ENCODE data around the gene BPIFA3. TPM values are rescaled to one million over a fixed set of nuclear protein-coding genes. Genes with fewer than 3 reads are reported as not detected.

Gene BPIFA3
- total RNA-seq, 2 experiments from 2014 or later: not detected

GRCh38 chr20:33229843-33230242, 12.7 kb downstream of the BPIFA3 start:
- Mint-ChIP-seq H3K27me3 (peaks cover 13% of the 10 kb centered on the region), H3K9me3 (ENCODE audit: low read depth) (no peaks in the 10 kb centered on the region), H3K36me3 (ENCODE audit: low read depth) (no peaks in the 10 kb centered on the region), H3K4me1 (peaks cover 2% of the 10 kb centered on the region), H3K27ac (no peak overlapping the region), H3K4me3 (no peak overlapping the region)
- CTCF ChIA-PET: interaction anchor here (0.5 to 1.2 kb wide), 4 partner anchors 17 to 976 kb away, joined by 3 to 4 read pairs (median 3); no protein-coding TSS in a partner anchor
- ATAC-seq: peak; percentile 23
- POLR2A ChIA-PET: no interaction called here
- peak; percentile 17 for DNase-seq
- intact Hi-C loops (cut with DNase I, micrococcal nuclease): no loop called here

GRCh38 chr20:33231237-33231636, 14.1 kb downstream of the BPIFA3 start:
- Mint-ChIP-seq H3K4me3 (no peak overlapping the region), H3K9me3 (ENCODE audit: low read depth) (no peaks in the 10 kb centered on the region), H3K27ac (no peak overlapping the region), H3K4me1 (peaks cover 2% of the 10 kb centered on the region), H3K27me3 (peaks cover 7% of the 10 kb centered on the region), H3K36me3 (ENCODE audit: low read depth) (no peaks in the 10 kb centered on the region)
- ChIA-PET CTCF (no interaction called here), POLR2A (no interaction called here)
- DNase-seq (no peak), ATAC-seq (no peak)
- intact Hi-C loops (cut with DNase I, micrococcal nuclease): no loop called here

DNA sequence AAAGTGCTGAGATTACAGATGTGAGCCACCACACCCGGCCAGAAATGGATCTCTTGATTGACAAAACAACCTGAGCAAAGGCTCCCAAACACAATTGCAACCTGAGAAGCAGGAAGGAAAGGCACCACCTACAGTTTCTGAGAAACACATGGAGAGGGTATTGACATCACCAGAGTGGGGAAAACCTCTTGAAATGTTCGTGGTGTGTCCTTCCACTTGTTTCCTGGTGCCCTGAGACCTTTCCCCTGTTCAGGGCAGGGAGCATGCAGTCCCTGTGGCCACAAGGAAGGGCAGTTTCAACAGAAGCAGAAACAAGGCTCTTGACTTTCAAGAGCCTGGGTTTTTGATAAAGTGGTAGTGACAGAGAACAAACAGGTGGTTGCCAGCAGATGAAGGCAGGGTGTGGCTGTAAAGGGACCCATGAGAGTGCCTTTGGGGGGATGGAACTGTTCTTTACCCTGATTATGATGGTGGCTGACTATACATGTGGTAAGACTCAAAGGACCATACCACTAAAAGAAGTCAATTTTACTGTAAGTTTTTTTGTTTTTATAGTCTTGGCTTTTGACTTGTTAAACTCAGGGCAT, 15.4 kb downstream of the BPIFA3 start:
- Mint-ChIP-seq H3K27ac (no peak overlapping the region), H3K9me3 (ENCODE audit: low read depth) (no peaks in the 10 kb centered on the region), H3K4me3 (no peak overlapping the region), H3K27me3 (peaks cover 7% of the 10 kb centered on the region), H3K36me3 (ENCODE audit: low read depth) (no peaks in the 10 kb centered on the region), H3K4me1 (peaks cover 2% of the 10 kb centered on the region)
- CTCF ChIA-PET: no interaction called here
- POLR2A ChIA-PET: interaction anchor here (0.7 kb wide), 1 partner anchor 1861 kb away, joined by 4 read pairs; no protein-coding TSS in a partner anchor
- intact Hi-C loops (cut with DNase I, micrococcal nuclease): no loop called here
- DNase-seq (no peak), ATAC-seq (no peak)

DNA sequence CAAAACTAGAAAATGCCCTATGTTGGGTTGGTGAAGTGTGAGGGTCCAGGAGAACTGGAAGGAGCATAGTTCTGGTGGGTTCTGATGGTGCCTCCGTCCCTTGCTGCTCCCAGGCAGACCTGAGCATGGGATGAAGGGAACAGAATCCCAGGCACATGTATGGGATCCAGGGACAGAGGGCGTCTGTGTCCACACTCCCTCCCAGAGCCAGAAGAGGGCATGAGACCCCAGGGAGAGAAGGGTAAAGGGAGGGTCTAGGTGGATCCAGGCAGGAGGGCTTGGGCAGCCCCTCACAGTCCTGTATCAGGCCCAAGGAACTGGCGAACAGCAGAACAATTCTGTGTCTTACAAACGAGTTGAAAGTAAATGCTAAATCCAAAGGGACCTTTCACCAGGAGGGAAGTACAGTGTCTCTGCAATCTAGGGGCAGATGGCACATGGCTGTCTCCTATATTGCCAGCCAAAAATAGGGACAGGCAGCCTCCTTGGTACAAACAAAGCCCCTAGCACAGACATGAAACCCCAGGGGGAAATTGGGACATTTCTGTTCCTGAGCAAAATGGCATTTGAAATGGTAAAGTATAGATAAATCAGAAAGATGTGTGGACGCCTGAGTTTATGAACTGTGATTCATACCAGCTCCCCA, 16.1 kb downstream of the BPIFA3 start:
- ATAC-seq (no peak), DNase-seq (no peak)
- Mint-ChIP-seq H3K27me3 (peaks cover 7% of the 10 kb centered on the region), H3K4me1 (peaks cover 2% of the 10 kb centered on the region), H3K36me3 (ENCODE audit: low read depth) (no peaks in the 10 kb centered on the region), H3K4me3 (no peak overlapping the region), H3K27ac (no peak overlapping the region), H3K9me3 (ENCODE audit: low read depth) (no peaks in the 10 kb centered on the region)
- CTCF ChIA-PET: no interaction called here
- intact Hi-C loops (cut with DNase I, micrococcal nuclease): no loop called here
- POLR2A ChIA-PET: no interaction called here

DNA sequence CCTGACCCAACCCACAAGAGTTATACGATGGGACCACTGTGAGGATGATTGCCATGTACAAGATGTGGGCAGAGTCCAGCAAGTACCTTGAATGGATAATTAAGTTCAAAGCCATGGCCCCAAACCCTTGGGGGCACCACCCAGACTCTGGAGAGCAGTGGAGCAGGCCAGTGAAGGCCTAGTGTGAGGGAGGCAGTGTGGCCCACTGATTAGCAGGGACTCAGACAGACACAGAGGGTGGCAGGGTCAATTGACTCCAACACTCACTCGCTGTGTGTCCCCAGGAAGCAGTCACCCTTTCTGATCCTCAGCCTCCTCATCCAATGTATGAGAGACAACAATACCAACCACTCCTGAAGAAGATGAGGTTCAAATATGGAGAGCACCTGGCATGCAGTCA, 16.9 kb downstream of the BPIFA3 start:
- Mint-ChIP-seq H3K4me3 (no peak overlapping the region), H3K36me3 (ENCODE audit: low read depth) (no peaks in the 10 kb centered on the region), H3K27me3 (peaks cover 7% of the 10 kb centered on the region), H3K27ac (no peak overlapping the region), H3K9me3 (ENCODE audit: low read depth) (no peaks in the 10 kb centered on the region), H3K4me1 (peaks cover 2% of the 10 kb centered on the region)
- CTCF ChIA-PET: no interaction called here
- ATAC-seq: no peak
- intact Hi-C loops (cut with DNase I, micrococcal nuclease): no loop called here
- no peak for DNase-seq
- POLR2A ChIA-PET: no interaction called here

DNA sequence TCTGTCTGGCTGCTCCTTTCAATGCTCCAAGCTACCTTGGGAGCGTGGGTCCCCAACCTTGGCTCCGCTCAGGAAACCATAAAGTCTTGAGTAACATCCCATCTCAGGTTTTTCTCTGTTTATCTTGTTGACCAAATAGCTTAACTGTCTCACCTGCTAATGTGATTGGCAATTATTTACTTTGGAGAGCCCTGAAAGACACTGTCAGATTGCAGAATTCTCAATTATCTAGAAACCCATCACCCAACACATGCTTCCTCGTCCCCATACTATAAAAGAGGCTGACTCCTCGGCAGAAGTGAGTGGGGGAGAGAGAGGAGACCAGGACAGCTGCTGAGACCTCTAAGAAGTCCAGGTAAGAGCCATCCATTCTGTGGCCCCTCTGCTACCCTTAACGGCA, 18.5 kb downstream of the BPIFA3 start, which contains the start of gene BPIFA1:
TSS of gene BPIFA1 (plus strand) at position 301 of the 400 bp plus-strand sequence. CDS start 1,716 bp downstream, outside the sequence.
- CTCF ChIA-PET: no interaction called here
- Mint-ChIP-seq H3K4me3 (no peak within 1 kb of the TSS), H3K27me3 (peaks cover 10% of the 10 kb centered on the region), H3K36me3 (ENCODE audit: low read depth) (no peaks in the 10 kb centered on the region), H3K4me1 (peaks cover 2% of the 10 kb centered on the region), H3K9me3 (ENCODE audit: low read depth) (no peaks in the 10 kb centered on the region), H3K27ac (no peak within 1 kb of the TSS)
- DNase-seq (no peak), ATAC-seq (no peak)
- POLR2A ChIA-PET: no interaction called here
- intact Hi-C loops (cut with DNase I, micrococcal nuclease): no loop called here

GRCh38 chr20:33236351-33236750, 19.2 kb downstream of the BPIFA3 start:
- no peaks in the 10 kb centered on the region for H3K36me3 Mint-ChIP-seq (ENCODE audit: low read depth)
- ATAC-seq (no peak), DNase-seq (no peak)
- H3K27me3 Mint-ChIP-seq: peaks cover 10% of the 10 kb centered on the region
- POLR2A ChIA-PET: no interaction called here
- H3K27ac Mint-ChIP-seq: no peak overlapping the region
- intact Hi-C loops (cut with DNase I, micrococcal nuclease): no loop called here
- no peak overlapping the region for H3K4me3 Mint-ChIP-seq
- H3K4me1 Mint-ChIP-seq: peaks cover 2% of the 10 kb centered on the region
- no peaks in the 10 kb centered on the region for H3K9me3 Mint-ChIP-seq (ENCODE audit: low read depth)
- CTCF ChIA-PET: interaction anchor here (0.7 kb wide), 1 partner anchor 24 kb away, joined by 3 read pairs; no protein-coding TSS in a partner anchor

GRCh38 chr20:33237989-33238388, 20.8 kb downstream of the BPIFA3 start:
- DNase-seq (no peak), ATAC-seq (no peak)
- Mint-ChIP-seq H3K27me3 (peaks cover 10% of the 10 kb centered on the region), H3K9me3 (ENCODE audit: low read depth) (no peaks in the 10 kb centered on the region), H3K36me3 (ENCODE audit: low read depth) (no peaks in the 10 kb centered on the region), H3K27ac (no peak overlapping the region), H3K4me3 (no peak overlapping the region), H3K4me1 (no peaks in the 10 kb centered on the region)
- POLR2A ChIA-PET: no interaction called here
- intact Hi-C loops (cut with DNase I, micrococcal nuclease): no loop called here
- CTCF ChIA-PET: no interaction called here

DNA sequence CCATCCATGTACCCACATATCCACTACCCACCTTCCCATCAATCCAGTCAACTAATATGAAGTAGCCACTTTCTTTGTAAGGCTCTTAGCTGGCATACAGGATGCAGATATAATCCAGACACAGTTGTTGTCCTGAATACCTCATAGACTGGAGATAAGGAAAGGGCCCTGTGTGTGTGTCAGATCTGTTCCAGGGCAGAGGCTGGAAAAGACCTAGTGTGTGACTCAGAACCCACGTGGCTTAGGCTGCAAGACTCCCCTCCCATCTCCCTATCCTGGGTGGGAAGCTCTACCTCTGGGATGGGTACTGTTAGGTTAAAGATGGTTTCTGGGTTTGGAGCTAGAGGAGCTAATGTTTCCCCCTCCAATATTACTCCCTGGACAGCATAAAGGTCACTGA, 22.3 kb downstream of the BPIFA3 start:
- Mint-ChIP-seq H3K36me3 (ENCODE audit: low read depth) (no peaks in the 10 kb centered on the region), H3K9me3 (ENCODE audit: low read depth) (no peaks in the 10 kb centered on the region), H3K4me3 (no peak overlapping the region), H3K4me1 (no peaks in the 10 kb centered on the region), H3K27me3 (peaks cover 7% of the 10 kb centered on the region), H3K27ac (no peak overlapping the region)
- ATAC-seq (no peak), DNase-seq (no peak)
- ChIA-PET POLR2A (interaction anchor here (0.7 kb wide), 1 partner anchor 9 kb away, joined by 3 read pairs; no protein-coding TSS in a partner anchor), CTCF (no interaction called here)
- intact Hi-C loops (cut with DNase I, micrococcal nuclease): no loop called here

DNA sequence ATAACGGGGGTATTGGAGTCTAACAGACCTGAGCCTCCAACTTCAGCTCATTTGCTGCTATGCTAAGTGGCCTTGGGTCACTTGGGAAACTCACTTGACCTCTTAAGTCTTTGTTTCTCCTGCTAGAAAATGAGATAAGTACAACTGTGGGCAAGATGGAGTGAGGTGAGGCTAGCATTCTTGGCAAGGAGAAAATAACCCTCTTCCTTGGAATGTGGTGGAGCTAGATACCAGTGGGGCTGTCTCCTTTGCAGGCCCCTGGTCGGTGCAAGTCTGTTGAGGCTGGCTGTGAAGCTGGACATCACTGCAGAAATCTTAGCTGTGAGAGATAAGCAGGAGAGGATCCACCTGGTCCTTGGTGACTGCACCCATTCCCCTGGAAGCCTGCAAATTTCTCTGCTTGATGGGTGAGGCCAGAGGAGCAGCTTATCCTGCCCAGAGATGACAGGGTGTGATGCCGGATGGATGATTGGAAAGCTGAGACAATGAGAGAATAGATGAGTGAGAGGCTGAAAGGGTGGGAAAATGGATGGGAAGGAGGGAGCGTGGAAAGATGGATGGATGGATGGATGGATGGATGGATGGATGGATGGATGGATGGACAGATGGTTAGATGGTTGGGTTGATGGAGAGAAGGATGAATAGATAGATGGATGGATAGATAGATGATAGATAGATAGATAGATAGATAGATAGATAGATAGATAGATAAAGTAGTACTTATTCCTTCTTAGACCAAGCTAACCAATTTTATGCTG, 23.0 kb downstream of the BPIFA3 start:
- no peak for DNase-seq
- intact Hi-C loops (cut with DNase I, micrococcal nuclease): no loop called here
- Mint-ChIP-seq H3K27ac (no peak overlapping the region), H3K36me3 (ENCODE audit: low read depth) (no peaks in the 10 kb centered on the region), H3K4me1 (no peaks in the 10 kb centered on the region), H3K27me3 (peaks cover 7% of the 10 kb centered on the region), H3K4me3 (no peak overlapping the region), H3K9me3 (ENCODE audit: low read depth) (no peaks in the 10 kb centered on the region)
- POLR2A ChIA-PET: interaction anchor here (0.7 kb wide), 1 partner anchor 8 kb away, joined by 3 read pairs; no protein-coding TSS in a partner anchor
- CTCF ChIA-PET: no interaction called here
- ATAC-seq: no peak

DNA sequence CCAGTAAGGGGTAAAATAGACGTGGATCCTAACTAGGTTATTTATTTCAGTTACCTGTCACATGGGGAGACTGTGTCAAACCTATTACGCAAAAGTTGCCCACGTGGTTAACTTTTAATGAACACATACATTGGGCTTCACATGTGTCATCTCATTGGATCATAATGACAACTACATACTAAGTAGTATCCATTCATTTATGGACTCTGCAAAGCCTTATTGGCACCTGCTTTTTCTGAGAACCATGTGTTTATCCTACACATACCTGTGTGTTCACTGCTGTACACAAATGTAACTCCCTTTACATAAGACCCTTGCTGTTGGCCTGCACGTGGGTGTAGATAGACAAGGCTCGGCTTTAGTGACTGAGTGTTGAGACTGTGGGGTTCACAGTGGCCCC, 23.8 kb downstream of the BPIFA3 start:
- ATAC-seq (no peak), DNase-seq (no peak)
- POLR2A ChIA-PET: no interaction called here
- CTCF ChIA-PET: no interaction called here
- Mint-ChIP-seq H3K4me1 (no peaks in the 10 kb centered on the region), H3K36me3 (ENCODE audit: low read depth) (no peaks in the 10 kb centered on the region), H3K9me3 (ENCODE audit: low read depth) (no peaks in the 10 kb centered on the region), H3K27ac (no peak overlapping the region), H3K27me3 (peaks cover 7% of the 10 kb centered on the region), H3K4me3 (no peak overlapping the region)
- intact Hi-C loops (cut with DNase I, micrococcal nuclease): no loop called here

Data from activated CD4-positive, alpha-beta T cell treated with anti-CD3 and anti-CD28 coated beads for 36 hours (primary cell).